Measurements from ENCODE around the gene ARHGEF5. TPM values are rescaled to one million over a fixed set of nuclear protein-coding genes. Genes with fewer than 3 reads are reported as not detected.

The ARHGEF5 gene
- total and polyA plus RNA-seq, 4 experiments from 2014 or later = 3.9 to 12.0 (median 9.0) TPM; not detected in 1

DNA sequence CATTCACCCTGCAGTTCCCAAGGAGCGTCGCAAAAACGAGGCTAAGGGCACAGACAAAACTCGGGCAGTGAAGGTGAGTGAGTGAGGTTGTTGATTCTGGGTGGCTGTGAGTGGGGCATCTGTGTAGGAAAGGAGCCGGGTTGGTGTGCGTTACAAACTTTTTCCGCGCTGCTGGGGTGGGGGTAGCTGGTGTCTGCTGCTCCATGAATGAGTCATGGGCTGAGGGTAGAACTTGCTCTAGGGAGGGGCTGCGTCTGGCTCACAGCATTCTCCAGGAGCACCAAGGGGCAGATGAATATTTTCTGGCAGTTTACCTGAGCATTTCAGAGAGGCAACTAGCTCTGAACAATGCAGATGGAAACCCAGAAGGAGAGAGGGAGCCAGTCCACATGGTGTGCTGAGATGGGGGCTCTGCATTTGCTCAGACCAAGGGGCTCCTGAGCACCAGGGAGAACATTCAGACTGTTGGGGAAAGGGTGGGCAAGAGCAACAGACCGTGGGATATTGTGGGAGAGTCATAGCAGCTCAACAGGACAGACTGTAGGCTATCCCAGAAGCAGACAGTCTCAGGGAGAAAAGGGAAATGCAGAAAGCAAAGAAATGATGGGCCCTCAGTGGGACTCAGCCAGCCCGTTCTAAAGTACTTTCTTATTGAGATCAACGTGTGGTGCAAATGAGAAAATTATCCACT is 29.5 kb downstream of the ARHGEF5 start:
- peak in 1 of 5 donors; percentile 30 for DNase-seq
- ChIA-PET POLR2A (ENCODE audit: partially characterized antibody) (no interaction called here), CTCF (ENCODE audit: partially characterized antibody) (interaction anchor here (1.0 to 1.4 kb wide), 3 partner anchors 9 to 11 kb away, joined by 3 to 4 read pairs (median 4); no protein-coding TSS in a partner anchor)
- Mint-ChIP-seq H3K27me3 (no peaks in the 10 kb centered on the region), H3K36me3 (peaks cover 6 to 12% of the 10 kb centered on the region in 2 donors), H3K4me1 (peaks cover 0 to 6% (median 5%) of the 10 kb centered on the region in 4 donors), H3K4me3 (peak overlapping the region in 1 of 8 donors; percentile 0), H3K27ac (peak overlapping the region in 1 of 7 donors; percentile 33), H3K9me3 (no peaks in the 10 kb centered on the region)
- Histone ChIP-seq H3K27me3 (ENCODE audit: insufficient read depth, low read length) (no peaks in the 10 kb centered on the region), H3K4me3 (ENCODE audit: low read length in 2 of 2) (no peak overlapping the region), H3K4me1 (ENCODE audit: insufficient read depth, low read length) (no peaks in the 10 kb centered on the region), H3K36me3 (ENCODE audit: insufficient read depth, low read length) (no peaks in the 10 kb centered on the region), H3K27ac (ENCODE audit: low read depth, low read length) (no peak overlapping the region), H3K9me3 (ENCODE audit: control insufficient read depth in 1 of 2, low read length in 2 of 2) (no peaks in the 10 kb centered on the region)
- intact Hi-C loops (cut with micrococcal nuclease) = no loop called here

GRCh38 chr7:144386741-144387140 is 31.5 kb downstream of the ARHGEF5 start:
- Mint-ChIP-seq H3K4me1 (peaks cover under 1 to 8% (median 7%) of the 10 kb centered on the region in 4 donors), H3K27ac (peak overlapping the region in 1 of 7 donors; percentile 13), H3K4me3 (no peak overlapping the region), H3K36me3 (no peaks in the 10 kb centered on the region), H3K9me3 (no peaks in the 10 kb centered on the region), H3K27me3 (peaks cover 0 to under 1% of the 10 kb centered on the region in 2 donors)
- H3K36me3 ChIP-seq (ENCODE audit: insufficient read depth, low read length) = no peaks in the 10 kb centered on the region
- no peak overlapping the region for H3K27ac ChIP-seq (ENCODE audit: low read depth, low read length)
- ChIA-PET CTCF (ENCODE audit: partially characterized antibody) (interaction anchor here (1.0 kb wide), 1 partner anchor 259 kb away, joined by 3 read pairs; no protein-coding TSS in a partner anchor), POLR2A (ENCODE audit: partially characterized antibody) (no interaction called here)
- H3K27me3 ChIP-seq (ENCODE audit: insufficient read depth, low read length) = no peaks in the 10 kb centered on the region
- intact Hi-C loops (cut with micrococcal nuclease) = no loop called here
- no peak overlapping the region for H3K4me3 ChIP-seq (ENCODE audit: low read length in 2 of 2)
- no peaks in the 10 kb centered on the region for H3K9me3 ChIP-seq (ENCODE audit: control insufficient read depth in 1 of 2, low read length in 2 of 2)
- no peaks in the 10 kb centered on the region for H3K4me1 ChIP-seq (ENCODE audit: insufficient read depth, low read length)
- DNase-seq = no peak

GRCh38 chr7:144388950-144389349 is 33.7 kb downstream of the ARHGEF5 start:
- intact Hi-C loops (cut with micrococcal nuclease) = no loop called here
- H3K36me3 Mint-ChIP-seq = no peaks in the 10 kb centered on the region
- ChIA-PET CTCF (ENCODE audit: partially characterized antibody) (no interaction called here), POLR2A (ENCODE audit: partially characterized antibody) (no interaction called here)
- H3K9me3 Mint-ChIP-seq = no peaks in the 10 kb centered on the region
- Histone ChIP-seq H3K27ac (ENCODE audit: low read depth, low read length) (no peak overlapping the region), H3K36me3 (ENCODE audit: insufficient read depth, low read length) (no peaks in the 10 kb centered on the region), H3K4me1 (ENCODE audit: insufficient read depth, low read length) (no peaks in the 10 kb centered on the region), H3K27me3 (ENCODE audit: insufficient read depth, low read length) (no peaks in the 10 kb centered on the region), H3K9me3 (ENCODE audit: control insufficient read depth in 1 of 2, low read length in 2 of 2) (no peaks in the 10 kb centered on the region), H3K4me3 (ENCODE audit: low read length in 2 of 2) (no peak overlapping the region)
- no peak for DNase-seq
- H3K27me3 Mint-ChIP-seq = peaks cover 0 to 2% of the 10 kb centered on the region in 2 donors
- no peak overlapping the region for H3K27ac Mint-ChIP-seq
- peaks cover 3 to 11% (median 10%) of the 10 kb centered on the region in 4 donors for H3K4me1 Mint-ChIP-seq
- peak overlapping the region in 1 of 8 donors; percentile 37 for H3K4me3 Mint-ChIP-seq

DNA sequence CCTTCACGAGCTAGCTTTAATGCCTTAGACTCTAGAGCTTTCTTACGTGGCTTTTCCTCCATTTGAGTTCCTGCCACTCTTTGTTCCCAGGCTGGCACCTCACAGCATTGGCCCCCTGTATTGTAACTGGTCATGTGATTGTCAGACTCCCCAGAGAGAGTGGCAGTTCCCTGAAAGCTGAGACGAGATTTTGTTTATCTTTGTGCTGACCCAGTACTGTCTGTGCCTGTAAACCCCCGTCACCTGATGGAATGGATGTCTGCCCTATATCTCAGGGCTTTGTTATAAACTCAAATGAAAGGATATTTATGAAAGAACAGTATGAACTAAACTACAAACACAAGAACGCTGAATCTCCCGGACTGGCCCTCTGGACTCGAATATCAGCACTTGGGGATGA is 35.3 kb downstream of the ARHGEF5 start:
- Mint-ChIP-seq H3K4me3 (no peak overlapping the region), H3K27me3 (peaks cover 0 to 2% of the 10 kb centered on the region in 2 donors), H3K36me3 (no peaks in the 10 kb centered on the region), H3K27ac (no peak overlapping the region), H3K9me3 (no peaks in the 10 kb centered on the region), H3K4me1 (peaks cover 3 to 6% (median 5%) of the 10 kb centered on the region in 4 donors)
- H3K4me3 ChIP-seq (ENCODE audit: low read length in 2 of 2) = no peak overlapping the region
- ChIA-PET CTCF (ENCODE audit: partially characterized antibody) (interaction anchor here (0.7 to 2.9 kb wide), 4 partner anchors 8 to 213 kb away, joined by 4 to 27 read pairs (median 7); no protein-coding TSS in a partner anchor), POLR2A (ENCODE audit: partially characterized antibody) (no interaction called here)
- no peaks in the 10 kb centered on the region for H3K27me3 ChIP-seq (ENCODE audit: insufficient read depth, low read length)
- no peaks in the 10 kb centered on the region for H3K9me3 ChIP-seq (ENCODE audit: control insufficient read depth in 1 of 2, low read length in 2 of 2)
- no peak overlapping the region for H3K27ac ChIP-seq (ENCODE audit: low read depth, low read length)
- no peak for DNase-seq
- H3K4me1 ChIP-seq (ENCODE audit: insufficient read depth, low read length) = no peaks in the 10 kb centered on the region
- intact Hi-C loops (cut with micrococcal nuclease) = no loop called here
- no peaks in the 10 kb centered on the region for H3K36me3 ChIP-seq (ENCODE audit: insufficient read depth, low read length)

- no peak for DNase-seq
- Mint-ChIP-seq H3K27ac (no peak overlapping the region), H3K4me1 (peaks cover 3 to 6% (median 5%) of the 10 kb centered on the region in 4 donors), H3K36me3 (no peaks in the 10 kb centered on the region), H3K4me3 (no peak overlapping the region), H3K27me3 (peaks cover 0 to 2% of the 10 kb centered on the region in 2 donors), H3K9me3 (no peaks in the 10 kb centered on the region)
- H3K4me3 ChIP-seq (ENCODE audit: low read length in 2 of 2) = no peak overlapping the region
- no peaks in the 10 kb centered on the region for H3K4me1 ChIP-seq (ENCODE audit: insufficient read depth, low read length)
- H3K9me3 ChIP-seq (ENCODE audit: control insufficient read depth in 1 of 2, low read length in 2 of 2) = no peaks in the 10 kb centered on the region
- no peak overlapping the region for H3K27ac ChIP-seq (ENCODE audit: low read depth, low read length)
- no peaks in the 10 kb centered on the region for H3K27me3 ChIP-seq (ENCODE audit: insufficient read depth, low read length)
- intact Hi-C loops (cut with micrococcal nuclease) = no loop called here
- POLR2A ChIA-PET (ENCODE audit: partially characterized antibody) = no interaction called here
- CTCF ChIA-PET (ENCODE audit: partially characterized antibody) = interaction anchor here (1.1 to 2.9 kb wide), 6 partner anchors 8 to 654 kb away, joined by 4 to 27 read pairs (median 6); no protein-coding TSS in a partner anchor
- H3K36me3 ChIP-seq (ENCODE audit: insufficient read depth, low read length) = no peaks in the 10 kb centered on the region
Measured at GRCh38 chr7:144391014-144391413, 35.8 kb downstream of the ARHGEF5 start.

GRCh38 chr7:144391823-144392255 is 36.6 kb downstream of the ARHGEF5 start:
- POLR2A ChIA-PET (ENCODE audit: partially characterized antibody) = no interaction called here

GRCh38 chr7:144397086-144397485 is 41.9 kb downstream of the ARHGEF5 start:
- H3K4me3 ChIP-seq (ENCODE audit: low read length in 2 of 2) = no peak overlapping the region
- Mint-ChIP-seq H3K27me3 (no peaks in the 10 kb centered on the region), H3K9me3 (no peaks in the 10 kb centered on the region), H3K36me3 (no peaks in the 10 kb centered on the region), H3K27ac (no peak overlapping the region), H3K4me3 (no peak overlapping the region), H3K4me1 (peaks cover 0 to under 1% (median 0%) of the 10 kb centered on the region in 4 donors)
- no peak overlapping the region for H3K27ac ChIP-seq (ENCODE audit: low read depth, low read length)
- no peaks in the 10 kb centered on the region for H3K27me3 ChIP-seq (ENCODE audit: insufficient read depth, low read length)
- POLR2A ChIA-PET (ENCODE audit: partially characterized antibody) = no interaction called here
- no peaks in the 10 kb centered on the region for H3K9me3 ChIP-seq (ENCODE audit: control insufficient read depth in 1 of 2, low read length in 2 of 2)
- H3K36me3 ChIP-seq (ENCODE audit: insufficient read depth, low read length) = no peaks in the 10 kb centered on the region
- H3K4me1 ChIP-seq (ENCODE audit: insufficient read depth, low read length) = no peaks in the 10 kb centered on the region
- DNase-seq = no peak
- intact Hi-C loops (cut with micrococcal nuclease) = no loop called here
- CTCF ChIA-PET (ENCODE audit: partially characterized antibody) = interaction anchor here (1.2 kb wide), 1 partner anchor 222 kb away, joined by 3 read pairs; no protein-coding TSS in a partner anchor

More at GRCh38 chr7:144391823-144392255, 36.6 kb downstream of the ARHGEF5 start:
- intact Hi-C loops (cut with micrococcal nuclease) = no loop called here
- Histone ChIP-seq H3K27me3 (ENCODE audit: insufficient read depth, low read length) (no peaks in the 10 kb centered on the region), H3K9me3 (ENCODE audit: control insufficient read depth in 1 of 2, low read length in 2 of 2) (no peaks in the 10 kb centered on the region), H3K36me3 (ENCODE audit: insufficient read depth, low read length) (no peaks in the 10 kb centered on the region), H3K4me1 (ENCODE audit: insufficient read depth, low read length) (no peaks in the 10 kb centered on the region), H3K27ac (ENCODE audit: low read depth, low read length) (no peak overlapping the region), H3K4me3 (ENCODE audit: low read length in 2 of 2) (no peak overlapping the region)
- CTCF ChIA-PET (ENCODE audit: partially characterized antibody) = interaction anchor here (1.1 to 2.9 kb wide), 9 partner anchors 9 to 655 kb away, joined by 4 to 27 read pairs (median 5); no protein-coding TSS in a partner anchor
- no peaks in the 10 kb centered on the region for H3K9me3 Mint-ChIP-seq
- DNase-seq = peak; percentile 40 to 62 (median 60)
- H3K4me1 Mint-ChIP-seq = peaks cover 3 to 6% (median 5%) of the 10 kb centered on the region in 4 donors
- peak overlapping the region in 7 of 8 donors; percentile 26 to 82 (median 61) for H3K4me3 Mint-ChIP-seq
- no peaks in the 10 kb centered on the region for H3K36me3 Mint-ChIP-seq
- H3K27ac Mint-ChIP-seq = peak overlapping the region in 4 of 7 donors; percentile 1 to 84 (median 18)
- H3K27me3 Mint-ChIP-seq = peaks cover 0 to 2% of the 10 kb centered on the region in 2 donors
